H1 (cell line): ENCODE results near the gene LCN6. TPM values are rescaled to one million over a fixed set of nuclear protein-coding genes. Genes with fewer than 3 reads are reported as not detected.
"Not testable (repeated sequence)": the region's sequence is repeated elsewhere in the genome, so short reads cannot be mapped to it uniquely, and the experiment has no call there.

ENCODE experiments used
- CTCF ChIA-PET: fragments of 300-600 bp; sonication (Branson Sonifier 250); formaldehyde crosslinking; loops from one replicate; lab custom pipeline; 2021; ENCODE audit not compliant: partially characterized antibody; lab: Charles Lee
- POLR2A ChIA-PET: fragments of 300-600 bp; sonication (Branson Sonifier 250); formaldehyde crosslinking; loops from one replicate; lab custom pipeline; 2021; ENCODE audit warnings: inconsistent platforms; ENCODE audit not compliant: partially characterized antibody; lab: Charles Lee
- DNase-seq, 2 experiments: peaks; one replicate each; pipeline versions ENCODE4 v3.0.0 to v3.0.0-alpha.2; 2010 to 2022; ENCODE audit warnings: low spot score in 2 of 2, low read depth in 1 of 2, mixed read lengths in 1 of 2
- FAIRE-seq: peaks from 2 replicates; lab custom pipeline; 2011; peaks lifted over from hg19 to GRCh38; lab: Jason Lieb, UNC
- H2AFZ ChIP-seq: 2 replicates; pipeline ENCODE4 v1.8.1; 2012; ENCODE audit warnings: low read length, inconsistent platforms
- H2AK5ac ChIP-seq: 2 replicates; pipeline ENCODE4 v1.6.1; 2013; ENCODE audit warnings: low read depth, low read length
- H2BK120ac ChIP-seq: replicated peaks from 2 replicates; pipeline ENCODE3; 2013; ENCODE audit warnings: low read depth, low read length, inconsistent platforms
- H2BK12ac ChIP-seq: 2 replicates; pipeline ENCODE4 v1.6.1; 2013; ENCODE audit warnings: low read depth, low read length
- H2BK15ac ChIP-seq: 2 replicates; pipeline ENCODE4 v1.6.1; 2013; ENCODE audit warnings: low read length
- H2BK20ac ChIP-seq: 2 replicates; pipeline ENCODE4 v1.6.1; 2013; ENCODE audit warnings: low read length
- H2BK5ac ChIP-seq: 2 replicates; pipeline ENCODE4 v1.6.1; 2013; ENCODE audit warnings: low read depth, low read length
- H3K14ac ChIP-seq: 2 replicates; pipeline ENCODE4 v1.6.1; 2013; ENCODE audit warnings: inconsistent platforms; ENCODE audit not compliant: insufficient read length
- H3K18ac ChIP-seq: 2 replicates; pipeline ENCODE4 v1.6.1; 2013; ENCODE audit warnings: low read length; ENCODE audit errors: extremely low read depth
- H3K23ac ChIP-seq: 2 replicates; pipeline ENCODE4 v1.6.1; 2013; ENCODE audit warnings: inconsistent platforms; ENCODE audit not compliant: insufficient read length
- H3K23me2 ChIP-seq: 2 replicates; pipeline ENCODE4 v1.6.1; 2013; ENCODE audit warnings: low read depth, low read length
- H3K27ac ChIP-seq: 2 replicates; pipeline ENCODE4 v1.6.1; 2011; ENCODE audit warnings: low read depth, low read length, inconsistent platforms
- H3K27me3 ChIP-seq, 4 experiments: replicated peaks in 1 of 4; 1 replicate in 1 of 4; 2 replicates in 3 of 4; pipeline versions ENCODE4 v1.6.1 to v1.8.1; 2011 to 2013; ENCODE audit warnings: low read length in 3 of 4, mild to moderate bottlenecking in 3 of 4, inconsistent platforms in 2 of 4, mixed read lengths in 2 of 4, moderate library complexity in 1 of 4; ENCODE audit not compliant: control insufficient read depth in 3 of 4, insufficient read depth in 3 of 4; ENCODE audit errors: extremely low read depth in 1 of 4
- H3K36me3 ChIP-seq, 4 experiments: 2 replicates each; pipeline versions ENCODE4 v1.6.1 to v1.8.1; 2011 to 2013; ENCODE audit warnings: mild to moderate bottlenecking in 4 of 4, low read length in 3 of 4, moderate library complexity in 2 of 4, control low read depth in 1 of 4, inconsistent platforms in 1 of 4; ENCODE audit not compliant: insufficient read depth in 4 of 4, control insufficient read depth in 2 of 4
- H3K4ac ChIP-seq: replicated peaks from 2 replicates; pipeline ENCODE3; 2013; ENCODE audit warnings: low read length, low read depth, mixed read lengths, inconsistent platforms; ENCODE audit not compliant: insufficient read length
- H3K4me1 ChIP-seq, 4 experiments: replicated peaks in 1 of 4; 1 replicate in 1 of 4; 2 replicates in 3 of 4; pipeline versions ENCODE4 v1.6.1 to v1.8.1; 2011 to 2013; ENCODE audit warnings: low read length in 3 of 4, inconsistent platforms in 2 of 4, mixed read lengths in 1 of 4; ENCODE audit not compliant: insufficient read depth in 4 of 4, control insufficient read depth in 3 of 4
- H3K4me2 ChIP-seq, 2 experiments: 2 replicates each; pipeline versions ENCODE4 v1.6.1 to v1.8.1; 2011 to 2013; ENCODE audit warnings: low read depth in 2 of 2, low read length in 2 of 2, control low read depth in 1 of 2, inconsistent platforms in 1 of 2, mild to moderate bottlenecking in 1 of 2; ENCODE audit not compliant: insufficient read depth in 1 of 2
- H3K4me3 ChIP-seq, 4 experiments: fragments of 200-600, 300-600 bp in 1 of 4; sonication (generic), shearing (Covaris generic), sonication (Bioruptor Twin) in 1 of 4; 2 replicates each; pipeline versions ENCODE4 v1.5.1 to v1.8.1; 2011 to 2016; ENCODE audit warnings: low read length in 4 of 4, low read depth in 3 of 4, control low read depth in 2 of 4, inconsistent platforms in 2 of 4, mild to moderate bottlenecking in 2 of 4, mixed read lengths in 1 of 4, moderate library complexity in 1 of 4; ENCODE audit not compliant: insufficient read depth in 2 of 4; ENCODE audit errors: extremely low read depth in 1 of 4
- H3K56ac ChIP-seq: replicated peaks from 2 replicates; pipeline ENCODE3; 2013; ENCODE audit warnings: low read depth, mild to moderate bottlenecking, mixed read lengths, low read length, inconsistent platforms; ENCODE audit not compliant: insufficient read length
- H3K79me1 ChIP-seq: 2 replicates; pipeline ENCODE4 v1.6.1; 2013; ENCODE audit warnings: low read depth, low read length, control low read depth
- H3K79me2 ChIP-seq, 2 experiments: 2 replicates each; pipeline versions ENCODE4 v1.6.1 to v1.8.1; 2012 to 2013; ENCODE audit warnings: low read length in 2 of 2, mild to moderate bottlenecking in 2 of 2, inconsistent platforms in 1 of 2; ENCODE audit not compliant: insufficient read depth in 2 of 2, control insufficient read depth in 1 of 2
- H3K9ac ChIP-seq, 4 experiments: replicated peaks in 1 of 4; 1 replicate in 1 of 4; 2 replicates in 3 of 4; pipeline versions ENCODE4 v1.6.1 to v1.8.1; 2011 to 2013; ENCODE audit warnings: low read depth in 3 of 4, low read length in 3 of 4, control low read depth in 2 of 4, mild to moderate bottlenecking in 2 of 4, moderate library complexity in 2 of 4, inconsistent platforms in 1 of 4; ENCODE audit errors: extremely low read depth in 1 of 4
- H3K9me3 ChIP-seq, 2 experiments: 2 replicates each; pipeline versions ENCODE4 v1.6.1 to v1.8.1; 2012 to 2013; ENCODE audit warnings: mild to moderate bottlenecking in 2 of 2, moderate library complexity in 2 of 2, control low read depth in 1 of 2, inconsistent platforms in 1 of 2, low read depth in 1 of 2, low read length in 1 of 2, mixed read lengths in 1 of 2; ENCODE audit not compliant: insufficient read depth in 2 of 2
- H4K20me1 ChIP-seq, 2 experiments: replicated peaks in 1 of 2; 2 replicates each; pipeline versions ENCODE3 to v1.8.1; 2011 to 2013; ENCODE audit warnings: inconsistent platforms in 2 of 2, low read length in 2 of 2, mild to moderate bottlenecking in 1 of 2; ENCODE audit not compliant: insufficient read depth in 2 of 2, control insufficient read depth in 1 of 2
- H4K5ac ChIP-seq: 2 replicates; pipeline ENCODE4 v1.6.1; 2013; ENCODE audit warnings: low read length, low read depth, mixed read lengths, inconsistent platforms; ENCODE audit not compliant: insufficient read length
- H4K8ac ChIP-seq: 2 replicates; pipeline ENCODE4 v1.8.0; 2013; ENCODE audit warnings: mild to moderate bottlenecking, moderate library complexity, low read length, inconsistent platforms; ENCODE audit not compliant: insufficient read depth; ENCODE audit errors: extremely low read depth
- H4K91ac ChIP-seq: replicated peaks from 2 replicates; pipeline ENCODE3; 2013; ENCODE audit warnings: low read length, mixed read lengths, inconsistent platforms; ENCODE audit not compliant: insufficient read length
- WGBS, 2 experiments: shearing (Covaris generic) in 1 of 2; methylation state at CpG; one replicate each; pipeline versions ENCODE4 v1.1.6 to v1.1.7; 2013 to 2015; ENCODE audit warnings: low lambda C conversion rate in 2 of 2, mixed read lengths in 2 of 2, inconsistent platforms in 1 of 2, low coverage in 1 of 2, missing lambda C conversion rate in 1 of 2; ENCODE audit not compliant: insufficient replicate concordance in 2 of 2, insufficient coverage in 1 of 2, insufficient read length in 1 of 2; ENCODE audit errors: extremely low coverage in 1 of 2, missing lambda C conversion rate in 1 of 2; 5-methylcytosine and 5-hydroxymethylcytosine counted together
- polyA plus RNA-seq, 7 experiments: library from polyadenylated mRNA; depleted of rRNA in 3 of 7; stranded (reverse) in 5 of 7; unstranded in 2 of 7; fragments of >200 nt in 5 of 7; fragments of 200-250 nt in 2 of 7; gene quantifications; 1 replicate in 5 of 7; 2 replicates in 1 of 7; 4 replicates in 1 of 7; pipeline versions ENCODE4 v1.2.1 to v1.2.3, GENCODE V29; 2011 to 2013; ENCODE audit warnings: missing spikeins in 2 of 7, mixed read lengths in 2 of 7
- total RNA-seq: library from RNA; stranded (reverse); fragmentation: NEBNext Ultra II Directional; extraction: Animal tissue kit (Norgen Biotek cat#: 25700); gene quantifications from 2 replicates; pipeline ENCODE4 v1.2.1, GENCODE V29; 2021

LCN6 gene
- total and polyA plus RNA-seq, 2 of the 8 experiments (the other 6 are each of a cell fraction or from before 2014, with no cell fraction given) = not detected

GRCh38 chr9:136796775-136797347, 48.5 kb upstream of the LCN6 start:
- not testable (repeated sequence) for H3K4ac ChIP-seq, FAIRE-seq

More at GRCh38 chr9:136796775-136797347, 48.5 kb upstream of the LCN6 start:
- 70% methylated on average over 10 of the region's 10 CpGs; no CpG with 5 or more reads in 1 of the 2 experiments for WGBS, 2 experiments
- not testable (repeated sequence) for H3K4me2 ChIP-seq, H3K4me3 ChIP-seq, H3K18ac ChIP-seq, H2BK15ac ChIP-seq, H2BK20ac ChIP-seq, H4K8ac ChIP-seq, H2AFZ ChIP-seq, H4K91ac ChIP-seq, H3K36me3 ChIP-seq, DNase-seq, H3K56ac ChIP-seq, H3K23ac ChIP-seq, H4K20me1 ChIP-seq, H2BK5ac ChIP-seq, H2BK120ac ChIP-seq, H3K9me3 ChIP-seq, H3K79me1 ChIP-seq, H3K14ac ChIP-seq, H3K9ac ChIP-seq, H3K27ac ChIP-seq, H4K5ac ChIP-seq, H3K79me2 ChIP-seq, H2AK5ac ChIP-seq, H2BK12ac ChIP-seq
- CTCF ChIA-PET = interaction anchor here (0.6 to 1.2 kb wide), 3 partner anchors 9 to 647 kb away, joined by 3 to 4 read pairs (median 3); no protein-coding TSS in a partner anchor
- peaks cover 0 to 19% (median 13%) of the 10 kb centered on the region in 4 experiments; a peak in 6 of 7 replicates for H3K4me1 ChIP-seq
- POLR2A ChIA-PET = interaction anchor here (1.6 kb wide), 1 partner anchor 10 kb away, joined by 5 read pairs; no protein-coding TSS in a partner anchor
- peaks cover 15% of the 10 kb centered on the region; the same call in 1 of the 2 replicates for H3K23me2 ChIP-seq
- peaks cover 0 to 16% (median 10%) of the 10 kb centered on the region in 4 experiments; a peak in 5 of 7 replicates for H3K27me3 ChIP-seq
